Astrocyte (in vitro differentiated cells and primary cell): ENCODE data around the gene GRID2IP. TPM values are rescaled to one million over a fixed set of nuclear protein-coding genes. Genes with fewer than 3 reads are reported as not detected.

ENCODE experiments used
- DNase-seq: peaks from one replicate; pipeline ENCODE4 v3.0.0-alpha.2; 2010; ENCODE audit warnings: low read depth
- FAIRE-seq: peaks from 2 replicates; lab custom pipeline; 2011; peaks lifted over from hg19 to GRCh38; lab: Jason Lieb, UNC
- H2AFZ ChIP-seq: 2 replicates; pipeline ENCODE4 v1.6.0; 2012; ENCODE audit warnings: low read depth, low read length, inconsistent platforms
- H3K27ac ChIP-seq: 2 replicates; pipeline ENCODE4 v1.5.1; 2011; ENCODE audit warnings: low read depth, low read length, inconsistent platforms
- H3K27me3 ChIP-seq: 2 replicates; pipeline ENCODE4 v1.6.0; 2011; ENCODE audit warnings: low read length, inconsistent platforms; ENCODE audit not compliant: insufficient read depth
- H3K36me3 ChIP-seq: 2 replicates; pipeline ENCODE4 v1.5.1; 2011; ENCODE audit warnings: low read length, inconsistent platforms; ENCODE audit not compliant: insufficient read depth
- H3K4me1 ChIP-seq: 2 replicates; pipeline ENCODE4 v1.5.1; 2011; ENCODE audit warnings: low read length, inconsistent platforms; ENCODE audit not compliant: insufficient read depth
- H3K4me2 ChIP-seq: 2 replicates; pipeline ENCODE4 v1.6.0; 2012; ENCODE audit warnings: low read length, inconsistent platforms
- H3K4me3 ChIP-seq: 2 replicates; pipeline ENCODE4 v1.5.1; 2011; ENCODE audit warnings: low read depth, mild to moderate bottlenecking, low read length, inconsistent platforms; ENCODE audit not compliant: insufficient read depth
- H3K79me2 ChIP-seq: 2 replicates; pipeline ENCODE4 v1.6.0; 2012; ENCODE audit warnings: mild to moderate bottlenecking, low read length, inconsistent platforms; ENCODE audit not compliant: insufficient read depth
- H3K9ac ChIP-seq: 2 replicates; pipeline ENCODE4 v1.6.0; 2012; ENCODE audit warnings: mild to moderate bottlenecking, low read length, inconsistent platforms
- H3K9me3 ChIP-seq: 2 replicates; pipeline ENCODE4 v1.5.1; 2012; ENCODE audit warnings: low read depth, mild to moderate bottlenecking, low read length, inconsistent platforms; ENCODE audit not compliant: insufficient read depth
- H4K20me1 ChIP-seq: 2 replicates; pipeline ENCODE4 v1.6.0; 2012; ENCODE audit warnings: low read length, inconsistent platforms; ENCODE audit not compliant: insufficient read depth
- H3K27ac Mint-ChIP-seq: one replicate; pipeline ENCODE4 v1.8.0; 2021; ENCODE audit warnings: mild to moderate bottlenecking, mixed read lengths; ENCODE audit not compliant: unreplicated experiment
- H3K27me3 Mint-ChIP-seq: one replicate; pipeline ENCODE4 v1.8.0; 2021; ENCODE audit warnings: low read depth, mixed read lengths; ENCODE audit not compliant: unreplicated experiment
- H3K36me3 Mint-ChIP-seq: one replicate; pipeline ENCODE4 v1.8.0; 2021; ENCODE audit warnings: low read depth, mixed read lengths; ENCODE audit not compliant: unreplicated experiment
- H3K4me1 Mint-ChIP-seq: one replicate; pipeline ENCODE4 v1.8.0; 2021; ENCODE audit warnings: low read depth, mixed read lengths; ENCODE audit not compliant: unreplicated experiment
- H3K4me3 Mint-ChIP-seq: one replicate; pipeline ENCODE4 v1.8.0; 2021; ENCODE audit warnings: mild to moderate bottlenecking, moderate library complexity, mixed read lengths; ENCODE audit not compliant: unreplicated experiment
- H3K9me3 Mint-ChIP-seq: one replicate; pipeline ENCODE4 v1.8.0; 2021; ENCODE audit warnings: mild to moderate bottlenecking, mixed read lengths; ENCODE audit not compliant: unreplicated experiment
- EZH2 ChIP-seq: IDR thresholded peaks from 2 replicates; pipeline ENCODE4 v1.6.1; 2012; ENCODE audit warnings: mild to moderate bottlenecking, low read length, inconsistent platforms; ENCODE audit not compliant: insufficient read depth
- total RNA-seq: library from RNA; stranded (reverse); gene quantifications from 2 replicates; pipeline ENCODE4 v1.2.1, GENCODE V29; 2021
- TF ChIP-seq, protein P1 (sequence below): IDR thresholded peaks from 2 replicates; pipeline ENCODE4 v1.5.1; 2011; ENCODE audit warnings: low read depth, mild to moderate bottlenecking, inconsistent platforms, low read length, moderate library complexity; ENCODE audit not compliant: insufficient read depth

Gene GRID2IP
- total RNA-seq, 1 donor from 2014 or later: 0.09 TPM

DNA sequence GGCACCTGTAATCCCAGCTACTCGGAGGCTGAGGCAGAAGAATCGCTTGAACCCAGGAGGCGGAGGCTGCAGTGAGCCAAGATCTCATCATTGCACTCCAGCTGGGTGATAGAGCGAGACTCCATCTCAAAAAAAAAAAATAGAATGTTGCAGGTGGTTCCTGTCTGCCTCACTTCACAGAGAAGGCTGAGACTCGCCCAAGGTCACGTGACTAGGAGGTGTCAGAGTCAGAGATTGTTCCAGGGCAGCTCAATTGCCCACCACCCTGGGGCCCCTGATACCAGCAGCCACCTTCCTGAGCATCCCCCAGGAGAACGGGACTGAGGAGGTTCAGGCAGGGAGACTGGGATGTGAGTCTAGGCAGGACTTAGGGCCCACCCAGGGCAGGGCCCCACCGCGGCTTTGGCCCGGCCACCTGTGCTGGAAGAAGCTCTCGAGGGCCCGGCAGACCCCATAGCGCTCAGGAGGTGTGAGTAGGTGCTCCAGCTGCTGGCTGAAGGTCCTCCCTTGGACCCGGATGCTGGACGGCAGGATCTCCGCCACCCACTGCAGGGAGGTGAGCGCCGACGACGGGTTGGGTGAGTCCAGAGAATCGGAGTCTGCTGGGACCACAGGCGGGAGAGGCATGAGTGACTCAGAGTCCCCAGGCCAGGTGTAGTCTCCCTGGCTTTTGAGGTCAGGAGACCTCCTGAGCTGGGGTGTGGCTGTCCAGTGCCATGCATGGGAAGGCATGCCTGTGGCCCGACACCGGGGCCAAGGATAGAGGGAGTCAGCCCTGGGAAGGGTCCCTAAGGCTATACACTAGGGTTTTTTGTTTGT is 30.9 kb downstream of the GRID2IP start:
- Mint-ChIP-seq H3K27me3 (peaks cover 29% of the 10 kb centered on the region), H3K36me3 (no peaks in the 10 kb centered on the region), H3K4me3 (no peak overlapping the region), H3K9me3 (no peaks in the 10 kb centered on the region), H3K4me1 (peaks cover 3% of the 10 kb centered on the region), H3K27ac (no peak overlapping the region)
- Histone ChIP-seq H3K27ac (no peak overlapping the region), H3K79me2 (no peaks in the 10 kb centered on the region), H2AFZ (no peak overlapping the region), H3K4me2 (no peak overlapping the region), H3K36me3 (no peaks in the 10 kb centered on the region), H4K20me1 (no peaks in the 10 kb centered on the region), H3K9me3 (no peaks in the 10 kb centered on the region), H3K9ac (no peak overlapping the region), H3K4me1 (peaks cover 3% of the 10 kb centered on the region), H3K27me3 (peaks cover 6% of the 10 kb centered on the region), H3K4me3 (no peak overlapping the region)
- DNase-seq (no peak), FAIRE-seq (no peak)
- TF ChIP-seq, protein P1, sequence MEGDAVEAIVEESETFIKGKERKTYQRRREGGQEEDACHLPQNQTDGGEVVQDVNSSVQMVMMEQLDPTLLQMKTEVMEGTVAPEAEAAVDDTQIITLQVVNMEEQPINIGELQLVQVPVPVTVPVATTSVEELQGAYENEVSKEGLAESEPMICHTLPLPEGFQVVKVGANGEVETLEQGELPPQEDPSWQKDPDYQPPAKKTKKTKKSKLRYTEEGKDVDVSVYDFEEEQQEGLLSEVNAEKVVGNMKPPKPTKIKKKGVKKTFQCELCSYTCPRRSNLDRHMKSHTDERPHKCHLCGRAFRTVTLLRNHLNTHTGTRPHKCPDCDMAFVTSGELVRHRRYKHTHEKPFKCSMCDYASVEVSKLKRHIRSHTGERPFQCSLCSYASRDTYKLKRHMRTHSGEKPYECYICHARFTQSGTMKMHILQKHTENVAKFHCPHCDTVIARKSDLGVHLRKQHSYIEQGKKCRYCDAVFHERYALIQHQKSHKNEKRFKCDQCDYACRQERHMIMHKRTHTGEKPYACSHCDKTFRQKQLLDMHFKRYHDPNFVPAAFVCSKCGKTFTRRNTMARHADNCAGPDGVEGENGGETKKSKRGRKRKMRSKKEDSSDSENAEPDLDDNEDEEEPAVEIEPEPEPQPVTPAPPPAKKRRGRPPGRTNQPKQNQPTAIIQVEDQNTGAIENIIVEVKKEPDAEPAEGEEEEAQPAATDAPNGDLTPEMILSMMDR: no peak
- TF ChIP-seq EZH2: no peak

DNA sequence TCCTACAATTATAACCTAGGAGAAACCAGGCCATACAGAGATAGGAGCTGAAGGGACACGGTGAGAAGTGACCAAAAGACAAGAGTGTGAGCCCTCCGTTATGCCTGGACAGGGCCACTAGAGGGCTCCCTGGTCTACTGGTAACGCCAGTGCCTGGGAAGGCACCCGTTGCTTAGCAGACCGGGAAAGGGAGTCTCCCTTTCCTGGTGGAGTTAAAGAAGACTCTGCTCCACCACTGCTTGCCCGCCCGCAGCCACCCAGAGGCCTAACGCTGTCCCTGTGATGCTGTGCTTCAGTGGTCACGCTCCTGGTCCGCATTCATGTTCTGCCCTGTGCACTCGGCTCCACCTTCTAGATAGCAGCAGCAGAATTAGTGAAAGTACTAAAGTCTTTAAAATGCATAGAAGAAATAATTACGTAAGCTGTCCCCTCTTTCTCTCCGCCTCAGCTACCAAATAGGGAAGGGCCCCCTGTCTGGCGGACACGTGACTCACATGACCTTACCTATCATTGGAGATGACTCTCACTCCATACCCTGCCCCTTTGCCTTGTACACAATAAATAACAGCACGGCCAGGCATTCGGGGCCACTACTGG is 34.8 kb downstream of the GRID2IP start:
- FAIRE-seq: peak; percentile 60
- H3K4me1 Mint-ChIP-seq: peaks cover 3% of the 10 kb centered on the region
- no peak overlapping the region for H3K27ac Mint-ChIP-seq
- peaks cover 7% of the 10 kb centered on the region for H3K27me3 Mint-ChIP-seq
- peak overlapping the region; percentile 23 for H3K9ac ChIP-seq
- peaks cover 3% of the 10 kb centered on the region for H3K4me1 ChIP-seq
- no peak overlapping the region for H3K27ac ChIP-seq
- no peaks in the 10 kb centered on the region for H3K79me2 ChIP-seq
- no peaks in the 10 kb centered on the region for H3K27me3 ChIP-seq
- no peaks in the 10 kb centered on the region for H3K9me3 ChIP-seq
- peak overlapping the region; percentile 57 for H3K4me3 Mint-ChIP-seq
- peak overlapping the region; percentile 77 for H3K4me2 ChIP-seq
- H3K4me3 ChIP-seq: no peak overlapping the region
- H3K9me3 Mint-ChIP-seq: no peaks in the 10 kb centered on the region
- peak; percentile 57 for DNase-seq
- TF ChIP-seq EZH2: no peak
- TF ChIP-seq, protein P1: peak; percentile 83
- H3K36me3 Mint-ChIP-seq: no peaks in the 10 kb centered on the region
- H3K36me3 ChIP-seq: no peaks in the 10 kb centered on the region
- H4K20me1 ChIP-seq: no peaks in the 10 kb centered on the region
- peak overlapping the region; percentile 79 for H2AFZ ChIP-seq

DNA sequence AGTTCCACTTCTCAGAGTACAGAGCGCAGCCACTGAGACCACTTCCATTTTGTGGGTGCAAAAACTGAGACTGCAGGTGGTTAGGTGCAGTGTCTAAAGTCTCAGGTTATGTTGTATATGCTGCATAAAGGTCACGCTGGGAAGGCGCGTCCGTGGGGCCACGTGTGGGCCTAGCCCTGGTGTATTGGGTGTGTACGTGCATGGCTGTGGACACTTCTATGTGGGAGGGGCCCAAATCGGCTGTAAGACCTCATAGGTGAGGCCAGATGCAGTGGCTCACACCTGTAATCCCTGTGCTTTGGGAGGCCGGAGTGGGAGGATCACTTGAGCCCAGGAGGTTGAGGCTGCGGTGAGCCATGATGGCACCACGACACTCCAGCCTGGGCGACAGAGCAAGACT is 37.7 kb downstream of the GRID2IP start:
- H4K20me1 ChIP-seq: no peaks in the 10 kb centered on the region
- H2AFZ ChIP-seq: no peak overlapping the region
- Mint-ChIP-seq H3K36me3 (no peaks in the 10 kb centered on the region), H3K4me3 (no peak overlapping the region), H3K27me3 (peaks cover 1% of the 10 kb centered on the region), H3K27ac (no peak overlapping the region), H3K9me3 (no peaks in the 10 kb centered on the region), H3K4me1 (peaks cover 3% of the 10 kb centered on the region)
- no peak overlapping the region for H3K4me2 ChIP-seq
- no peak for DNase-seq
- peaks cover 3% of the 10 kb centered on the region for H3K4me1 ChIP-seq
- no peaks in the 10 kb centered on the region for H3K27me3 ChIP-seq
- no peaks in the 10 kb centered on the region for H3K79me2 ChIP-seq
- TF ChIP-seq EZH2: no peak
- TF ChIP-seq, protein P1: no peak
- no peak for FAIRE-seq
- no peak overlapping the region for H3K27ac ChIP-seq
- H3K36me3 ChIP-seq: no peaks in the 10 kb centered on the region
- H3K9me3 ChIP-seq: no peaks in the 10 kb centered on the region
- H3K9ac ChIP-seq: no peak overlapping the region
- no peak overlapping the region for H3K4me3 ChIP-seq
